DND-41 (cell line): ENCODE data around the gene DNMBP.

Source experiments
- ATAC-seq: fragments of 200-7000 bp; cut with Tn5 transposase; 3 replicates; pipeline ENCODE4 v1.9.1; 2021; ENCODE audit warnings: low read depth; ENCODE audit not compliant: insufficient read depth
- DNase-seq: peaks from one replicate; pipeline ENCODE4 v3.0.0-alpha.2; 2020
- H2AFZ ChIP-seq: 2 replicates; pipeline ENCODE4 v1.6.0; 2012; ENCODE audit warnings: low read depth, low read length
- H3K27ac ChIP-seq: 2 replicates; pipeline ENCODE4 v1.5.1; 2012; ENCODE audit warnings: low read length, inconsistent platforms
- H3K27me3 ChIP-seq: fragments of 200-600 bp; sonication (generic); 2 replicates; pipeline ENCODE4 v1.6.0; 2012; ENCODE audit warnings: low read length, mild to moderate bottlenecking, inconsistent platforms; ENCODE audit not compliant: insufficient read depth, poor library complexity
- H3K36me3 ChIP-seq: 2 replicates; pipeline ENCODE4 v1.5.1; 2012; ENCODE audit warnings: low read length, inconsistent platforms; ENCODE audit not compliant: insufficient read depth
- H3K4me1 ChIP-seq: 2 replicates; pipeline ENCODE4 v1.5.1; 2012; ENCODE audit warnings: mild to moderate bottlenecking, low read length; ENCODE audit not compliant: insufficient read depth
- H3K4me2 ChIP-seq: 2 replicates; pipeline ENCODE4 v1.6.0; 2012; ENCODE audit warnings: mild to moderate bottlenecking, moderate library complexity, low read length, inconsistent platforms; ENCODE audit not compliant: insufficient read depth
- H3K4me3 ChIP-seq, 2 experiments: fragments of 200-600 bp in 1 of 2; shearing (Covaris generic) in 1 of 2; 2 replicates each; pipeline ENCODE4 v1.5.1; 2012 to 2016; ENCODE audit warnings: inconsistent platforms in 2 of 2, low read length in 2 of 2, mild to moderate bottlenecking in 2 of 2, low read depth in 1 of 2, moderate library complexity in 1 of 2
- H3K79me2 ChIP-seq: 2 replicates; pipeline ENCODE4 v1.6.0; 2012; ENCODE audit warnings: low read length, inconsistent platforms; ENCODE audit not compliant: insufficient read depth
- H3K9ac ChIP-seq: 2 replicates; pipeline ENCODE4 v1.6.0; 2012; ENCODE audit warnings: low read depth, mild to moderate bottlenecking, inconsistent platforms, low read length, moderate library complexity
- H3K9me3 ChIP-seq: 2 replicates; pipeline ENCODE4 v1.5.1; 2012; ENCODE audit warnings: low read length, moderate library complexity, mild to moderate bottlenecking, inconsistent platforms; ENCODE audit not compliant: insufficient read depth, severe bottlenecking
- H4K20me1 ChIP-seq: 2 replicates; pipeline ENCODE4 v1.6.0; 2012; ENCODE audit warnings: low read length; ENCODE audit not compliant: insufficient read depth
- EZH2 ChIP-seq: IDR thresholded peaks from 3 replicates; pipeline ENCODE4 v1.6.1; 2012; ENCODE audit warnings: borderline replicate concordance, low read depth, mild to moderate bottlenecking, moderate library complexity, low read length, inconsistent platforms; ENCODE audit not compliant: severe bottlenecking
- TF ChIP-seq, protein P1 (sequence below): IDR thresholded peaks from 2 replicates; pipeline ENCODE4 v1.5.1; 2012; ENCODE audit warnings: borderline replicate concordance, low read length, moderate library complexity, mild to moderate bottlenecking; ENCODE audit not compliant: poor library complexity, severe bottlenecking; ENCODE audit errors: extremely low read depth

Gene DNMBP

DNA sequence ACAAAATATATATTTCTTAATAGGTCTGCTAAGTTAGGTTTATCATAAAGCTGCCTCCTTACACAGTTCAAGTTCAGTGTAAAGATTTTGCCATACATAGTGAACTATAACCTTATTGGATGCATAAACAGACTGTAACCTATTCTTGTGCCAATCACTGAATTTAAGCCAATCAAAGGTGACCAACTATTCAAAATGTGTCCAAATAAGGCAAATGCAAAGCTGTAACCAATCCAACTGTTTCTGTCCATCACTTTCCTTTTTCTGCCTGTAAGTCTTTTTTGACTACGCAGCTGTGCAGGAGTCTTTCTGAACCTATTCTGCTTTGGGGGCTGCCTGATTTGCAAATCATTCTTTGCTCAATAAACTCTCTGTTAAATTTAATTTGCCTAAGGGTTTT lies 11.6 kb upstream of the DNMBP start:
- Histone ChIP-seq H4K20me1 (no peaks in the 10 kb centered on the region), H3K79me2 (no peaks in the 10 kb centered on the region), H3K4me1 (no peaks in the 10 kb centered on the region), H2AFZ (no peak overlapping the region), H3K9ac (no peak overlapping the region), H3K27ac (no peak overlapping the region), H3K4me3 (no peak overlapping the region), H3K36me3 (no peaks in the 10 kb centered on the region), H3K4me2 (no peak overlapping the region), H3K9me3 (no peaks in the 10 kb centered on the region), H3K27me3 (peaks cover 6% of the 10 kb centered on the region)
- TF ChIP-seq, protein P1, sequence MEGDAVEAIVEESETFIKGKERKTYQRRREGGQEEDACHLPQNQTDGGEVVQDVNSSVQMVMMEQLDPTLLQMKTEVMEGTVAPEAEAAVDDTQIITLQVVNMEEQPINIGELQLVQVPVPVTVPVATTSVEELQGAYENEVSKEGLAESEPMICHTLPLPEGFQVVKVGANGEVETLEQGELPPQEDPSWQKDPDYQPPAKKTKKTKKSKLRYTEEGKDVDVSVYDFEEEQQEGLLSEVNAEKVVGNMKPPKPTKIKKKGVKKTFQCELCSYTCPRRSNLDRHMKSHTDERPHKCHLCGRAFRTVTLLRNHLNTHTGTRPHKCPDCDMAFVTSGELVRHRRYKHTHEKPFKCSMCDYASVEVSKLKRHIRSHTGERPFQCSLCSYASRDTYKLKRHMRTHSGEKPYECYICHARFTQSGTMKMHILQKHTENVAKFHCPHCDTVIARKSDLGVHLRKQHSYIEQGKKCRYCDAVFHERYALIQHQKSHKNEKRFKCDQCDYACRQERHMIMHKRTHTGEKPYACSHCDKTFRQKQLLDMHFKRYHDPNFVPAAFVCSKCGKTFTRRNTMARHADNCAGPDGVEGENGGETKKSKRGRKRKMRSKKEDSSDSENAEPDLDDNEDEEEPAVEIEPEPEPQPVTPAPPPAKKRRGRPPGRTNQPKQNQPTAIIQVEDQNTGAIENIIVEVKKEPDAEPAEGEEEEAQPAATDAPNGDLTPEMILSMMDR, result no peak
- no peak for TF ChIP-seq EZH2
- DNase-seq (no peak), ATAC-seq (no peak)

DNA sequence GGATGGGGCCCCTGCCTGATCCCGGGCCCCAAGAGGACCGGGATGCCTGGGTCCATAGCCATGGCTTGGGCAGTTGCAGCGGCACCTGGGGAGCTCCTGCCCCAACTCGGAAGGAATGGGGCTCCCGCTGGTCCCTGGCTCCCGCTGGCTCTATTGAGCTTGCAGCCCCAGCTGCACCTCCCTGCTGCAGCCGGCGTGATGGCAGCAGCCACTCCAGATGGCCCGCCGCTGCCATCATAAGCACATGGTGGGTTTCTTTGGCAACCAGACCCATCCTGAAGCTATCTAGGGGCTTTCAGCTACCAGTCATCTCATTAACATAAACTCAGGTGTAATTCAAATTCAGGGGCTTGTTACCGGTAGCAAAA lies 11.1 kb upstream of the DNMBP start:
- Histone ChIP-seq H3K9ac (no peak overlapping the region), H3K27ac (no peak overlapping the region), H3K4me2 (no peak overlapping the region), H3K4me3 (no peak overlapping the region), H3K27me3 (peaks cover 6% of the 10 kb centered on the region), H3K4me1 (no peaks in the 10 kb centered on the region), H3K36me3 (no peaks in the 10 kb centered on the region), H3K79me2 (no peaks in the 10 kb centered on the region), H2AFZ (no peak overlapping the region), H3K9me3 (no peaks in the 10 kb centered on the region), H4K20me1 (no peaks in the 10 kb centered on the region)
- TF ChIP-seq, protein P1, result no peak
- no peak for TF ChIP-seq EZH2
- DNase-seq (no peak), ATAC-seq (no peak)

DNA sequence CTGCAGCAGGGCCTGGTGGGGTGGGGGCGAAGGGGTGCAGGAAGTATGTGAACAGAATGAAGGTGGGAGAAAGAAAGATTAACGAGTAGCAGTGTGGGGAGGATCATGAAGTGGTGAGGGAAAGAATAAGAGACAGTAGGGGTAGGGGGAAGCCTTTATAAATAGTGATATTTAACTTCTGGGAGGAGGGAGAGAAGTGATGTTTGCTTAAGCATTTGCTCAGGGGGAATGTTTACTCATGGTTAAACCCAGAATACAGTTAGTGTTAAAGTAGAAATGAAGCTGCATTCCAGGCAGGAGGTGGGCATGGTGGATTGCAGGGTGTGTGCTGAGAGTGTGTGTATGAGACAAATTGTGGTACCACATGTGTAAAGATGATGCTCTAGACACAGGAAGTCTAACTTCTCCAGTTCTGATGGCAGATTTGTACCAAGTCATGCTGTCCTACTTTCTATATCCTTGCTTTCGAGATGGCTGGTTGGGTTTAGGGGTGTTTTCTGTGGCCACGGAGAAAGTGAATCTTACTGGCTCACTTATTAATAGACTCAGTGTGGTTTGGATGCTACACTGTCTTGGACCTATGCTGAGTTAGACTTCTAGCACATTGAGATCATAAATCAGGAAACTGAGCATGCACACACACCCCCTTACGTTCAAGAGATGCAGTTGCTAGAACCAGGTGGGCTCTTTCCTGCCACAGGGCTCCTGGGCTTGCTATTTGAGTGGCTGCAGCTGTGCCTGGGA lies 10.6 kb upstream of the DNMBP start:
- no peaks in the 10 kb centered on the region for H3K79me2 ChIP-seq
- no peaks in the 10 kb centered on the region for H3K4me1 ChIP-seq
- H3K36me3 ChIP-seq, result no peaks in the 10 kb centered on the region
- no peak overlapping the region for H3K27ac ChIP-seq
- no peak overlapping the region for H3K9ac ChIP-seq
- peaks cover 6% of the 10 kb centered on the region for H3K27me3 ChIP-seq
- H2AFZ ChIP-seq, result no peak overlapping the region
- H3K4me3 ChIP-seq, result no peak overlapping the region
- TF ChIP-seq, protein P1, result no peak
- no peak for TF ChIP-seq EZH2
- H4K20me1 ChIP-seq, result no peaks in the 10 kb centered on the region
- H3K9me3 ChIP-seq, result no peaks in the 10 kb centered on the region
- no peak for ATAC-seq
- DNase-seq, result no peak
- H3K4me2 ChIP-seq, result no peak overlapping the region
